ENCODE measurements around the gene RHBDD3.

The RHBDD3 gene

GRCh38 chr22:29268511-29269229 lies 889 bp upstream of the RHBDD3 start (continued):
- no peak for TF ChIP-seq KLF7 (tag by site-specific recombination; IDR thresholded peaks at IDR 0.05; ENCODE audit: borderline replicate concordance)
- TF ChIP-seq YY2 (tag by site-specific recombination; IDR thresholded peaks at IDR 0.05) = peak; percentile 9; the same call in 1 of the 2 replicates
- TF ChIP-seq IKZF3 (tag by site-specific recombination; IDR thresholded peaks at IDR 0.05) = 0 out of 2 replicates have a peak, but pooled peaks have one; percentile 43

- Histone ChIP-seq H3K36me3 (ENCODE audit: control insufficient read depth in 2 of 2, insufficient read depth in 1 of 2, low read length in 2 of 2) (peaks cover 9 to 74% of the 10 kb centered on the region in 2 experiments), H3K27ac (ENCODE audit: extremely low read depth, low read depth, low read length) (peak overlapping the region; percentile 99), H3K4me1 (ENCODE audit: control insufficient read depth, insufficient read depth, low read length) (peaks cover 5% of the 10 kb centered on the region), H3K9me3 (ENCODE audit: control insufficient read depth, insufficient read depth, low read depth, low read length) (no peaks in the 10 kb centered on the region), H3K4me3 (ENCODE audit: low read depth, low read length) (peak overlapping the region; percentile 75)
- ChIA-PET CTCF (interaction anchor here (0.7 kb wide), 1 partner anchor 619 kb away, joined by 3 read pairs; no protein-coding TSS in a partner anchor), POLR2A (interaction anchor here (1.0 to 2.2 kb wide), 4 partner anchors 9 to 121 kb away, joined by 3 to 8 read pairs (median 4); partner anchors contain the start of genes AP1B1 and EMID1)
- TF ChIP-seq ZBTB10 (tag by site-specific recombination; IDR thresholded peaks at IDR 0.05) (peak; percentile 71; the same call in 1 of the 2 replicates), ZBTB48 (tag by site-specific recombination; IDR thresholded peaks at IDR 0.05) (no peak), ZNF416 (tag by site-specific recombination; IDR thresholded peaks at IDR 0.05) (no peak), ZNF76 (tag by site-specific recombination; IDR thresholded peaks at IDR 0.05; ENCODE audit: borderline replicate concordance, low read depth) (0 out of 2 replicates have a peak, but pooled peaks have one; percentile 50), ZSCAN4 (tag by site-specific recombination; IDR thresholded peaks at IDR 0.05) (no peak), MYNN (tag by site-specific recombination; IDR thresholded peaks at IDR 0.05; ENCODE audit: borderline replicate concordance) (no peak), ZNF776 (tag by site-specific recombination; IDR thresholded peaks at IDR 0.05; ENCODE audit: borderline replicate concordance) (no peak), ZNF132 (tag by site-specific recombination; IDR thresholded peaks at IDR 0.05; ENCODE audit: borderline replicate concordance) (no peak), ATF2 (tag by site-specific recombination; IDR thresholded peaks at IDR 0.05; ENCODE audit: low read depth) (no peak), ZNF26 (tag by site-specific recombination; IDR thresholded peaks at IDR 0.05) (no peak), BCL11A (tag by site-specific recombination; IDR thresholded peaks at IDR 0.05; ENCODE audit: low read depth) (no peak; the same call in 1 of the 2 replicates), ZNF596 (tag by site-specific recombination; IDR thresholded peaks at IDR 0.05) (no peak; the same call in 1 of the 2 replicates), ZNF664 (tag by site-specific recombination; IDR thresholded peaks at IDR 0.05) (0 out of 2 replicates have a peak, but pooled peaks have one; percentile 5), ZNF366 (tag by site-specific recombination; conservative IDR thresholded peaks at IDR 0.05) (no peak), ZNF510 (tag by site-specific recombination; IDR thresholded peaks at IDR 0.05; ENCODE audit: insufficient replicate concordance) (no peak), ZFP37 (tag by site-specific recombination; IDR thresholded peaks at IDR 0.05) (0 out of 2 replicates have a peak, but pooled peaks have one; percentile 30), ZNF221 (tag by site-specific recombination; IDR thresholded peaks at IDR 0.05; ENCODE audit: borderline replicate concordance) (no peak), ZNF623 (tag by site-specific recombination; IDR thresholded peaks at IDR 0.05) (no peak), ZNF585B (tag by site-specific recombination; IDR thresholded peaks at IDR 0.05) (no peak), ELK4 (IDR thresholded peaks at IDR 0.05; ENCODE audit: borderline replicate concordance, low read depth, low read length) (no peak), WT1 (tag by site-specific recombination; IDR thresholded peaks at IDR 0.05) (no peak), ZBTB7A (tag by site-specific recombination; IDR thresholded peaks at IDR 0.05; ENCODE audit: low read depth) (0 out of 2 replicates have a peak, but pooled peaks have one; percentile 79)
These were observed 321 bp downstream of the RHBDD3 start for GRCh38 chr22:29267462-29267857.

Data from HEK293 (cell line).